CD14-positive monocyte (primary cell): ENCODE data around the gene DAD1. TPM values are rescaled to one million over a fixed set of nuclear protein-coding genes. Genes with fewer than 3 reads are reported as not detected.

Source experiments
- DNase-seq, 3 donors: peaks; one replicate each; pipeline ENCODE4 v3.0.0-alpha.2; 2011 to 2022
- H2AFZ ChIP-seq: 2 replicates; pipeline ENCODE4 v1.6.0; 2012; ENCODE audit warnings: mild to moderate bottlenecking, low read depth, low read length, inconsistent platforms; ENCODE audit not compliant: insufficient read depth, poor library complexity, severe bottlenecking
- H3K27ac ChIP-seq, 2 donors: 1 replicate in 1 of 2; 2 replicates in 1 of 2; pipeline ENCODE4 v1.5.1; 2012 to 2013; ENCODE audit warnings: low read length in 2 of 2, control low read depth in 1 of 2, inconsistent platforms in 1 of 2, low read depth in 1 of 2, mild to moderate bottlenecking in 1 of 2
- H3K27me3 ChIP-seq, 2 donors: one replicate each; pipeline versions ENCODE4 v1.6.0 to v1.6.1; 2011 to 2013; ENCODE audit warnings: low read length in 2 of 2; ENCODE audit not compliant: control insufficient read depth in 2 of 2, insufficient read depth in 2 of 2
- H3K36me3 ChIP-seq, 2 donors: replicated peaks in 1 of 2; 1 replicate in 1 of 2; 2 replicates in 1 of 2; pipeline versions ENCODE4 v1.5.1 to v1.6.1; 2012 to 2013; ENCODE audit warnings: low read length in 2 of 2, control low read depth in 1 of 2, inconsistent platforms in 1 of 2, mild to moderate bottlenecking in 1 of 2; ENCODE audit not compliant: insufficient read depth in 2 of 2, control insufficient read depth in 1 of 2
- H3K4me1 ChIP-seq, 2 donors: 1 replicate in 1 of 2; 2 replicates in 1 of 2; pipeline versions ENCODE4 v1.5.1 to v1.6.1; 2012 to 2013; ENCODE audit warnings: low read length in 2 of 2, control low read depth in 1 of 2, inconsistent platforms in 1 of 2, mild to moderate bottlenecking in 1 of 2, moderate library complexity in 1 of 2; ENCODE audit not compliant: insufficient read depth in 2 of 2, control insufficient read depth in 1 of 2
- H3K4me2 ChIP-seq: replicated peaks from 2 replicates; pipeline ENCODE3; 2012; ENCODE audit warnings: low read length, moderate library complexity, mild to moderate bottlenecking; ENCODE audit not compliant: poor library complexity, severe bottlenecking; ENCODE audit errors: extremely low read depth
- H3K4me3 ChIP-seq, 3 experiments: fragments of 200-600 bp in 1 of 3; sonication (generic) in 1 of 3; replicated peaks in 1 of 3; 1 replicate in 2 of 3; 2 replicates in 1 of 3; pipeline ENCODE4 v1.5.1; 2011 to 2013; ENCODE audit warnings: low read length in 3 of 3, mild to moderate bottlenecking in 3 of 3, control low read depth in 2 of 3, low read depth in 2 of 3, inconsistent platforms in 1 of 3, moderate library complexity in 1 of 3
- H3K79me2 ChIP-seq: 2 replicates; pipeline ENCODE4 v1.6.0; 2012; ENCODE audit warnings: mild to moderate bottlenecking, control low read depth, inconsistent platforms, low read length, moderate library complexity; ENCODE audit not compliant: insufficient read depth
- H3K9ac ChIP-seq: 2 replicates; pipeline ENCODE4 v1.6.0; 2017; ENCODE audit warnings: low read length, mild to moderate bottlenecking; ENCODE audit not compliant: insufficient read depth, poor library complexity, severe bottlenecking
- H3K9me3 ChIP-seq, 2 donors: replicated peaks in 1 of 2; 1 replicate in 1 of 2; 2 replicates in 1 of 2; pipeline versions ENCODE4 v1.5.1 to v1.6.1; 2012 to 2013; ENCODE audit warnings: low read length in 2 of 2, control low read depth in 1 of 2; ENCODE audit not compliant: control insufficient read depth in 1 of 2, insufficient read depth in 1 of 2
- H4K20me1 ChIP-seq: 2 replicates; pipeline ENCODE4 v1.6.0; 2012; ENCODE audit warnings: mild to moderate bottlenecking, low read length, control low read depth, moderate library complexity; ENCODE audit not compliant: insufficient read depth
- H3K27ac Mint-ChIP-seq, 7 donors: one replicate each; pipeline ENCODE4 v1.8.0; 2020; ENCODE audit warnings: mild to moderate bottlenecking in 7 of 7, mixed read lengths in 7 of 7, moderate library complexity in 6 of 7, inconsistent platforms in 2 of 7
- H3K27me3 Mint-ChIP-seq, 3 donors: one replicate each; pipeline ENCODE4 v1.8.0; 2021 to 2022; ENCODE audit warnings: low read depth in 3 of 3, mild to moderate bottlenecking in 3 of 3, mixed read lengths in 3 of 3, moderate library complexity in 3 of 3, inconsistent platforms in 1 of 3
- H3K36me3 Mint-ChIP-seq, 2 donors: one replicate each; pipeline ENCODE4 v1.8.0; 2020; ENCODE audit warnings: mixed read lengths in 2 of 2, inconsistent platforms in 1 of 2, mild to moderate bottlenecking in 1 of 2
- H3K4me1 Mint-ChIP-seq: one replicate; pipeline ENCODE4 v1.8.0; 2020; ENCODE audit warnings: mild to moderate bottlenecking, mixed read lengths
- H3K4me3 Mint-ChIP-seq, 2 donors: one replicate each; pipeline ENCODE4 v1.8.0; 2020; ENCODE audit warnings: mild to moderate bottlenecking in 2 of 2, mixed read lengths in 2 of 2, moderate library complexity in 1 of 2
- H3K9me3 Mint-ChIP-seq, 7 donors: one replicate each; pipeline ENCODE4 v1.8.0; 2020 to 2022; ENCODE audit warnings: mixed read lengths in 7 of 7, mild to moderate bottlenecking in 6 of 7, moderate library complexity in 6 of 7, inconsistent platforms in 2 of 7
- CTCF ChIP-seq: fragments of 200-600 bp; IDR thresholded peaks from one replicate; pipeline ENCODE4 v1.8.0; 2022; ENCODE audit warnings: antibody characterized with exemption, mild to moderate bottlenecking
- WGBS: methylation state at CpG from one replicate; pipeline ENCODE4 v1.1.5; 2013; ENCODE audit warnings: missing lambda C conversion rate; ENCODE audit not compliant: insufficient coverage; 5-methylcytosine and 5-hydroxymethylcytosine counted together
- intact Hi-C, 2 donors: fragments of 100-400 bp; cut with micrococcal nuclease; formaldehyde crosslinking; loops; one replicate each; pipeline versions ENCODE4 v1.15.0 to v1.15.1; 2023
- polyA plus RNA-seq, 3 donors: library from polyadenylated mRNA; depleted of rRNA in 1 of 3; unstranded in 2 of 3; stranded (reverse) in 1 of 3; fragments of 300-500 nt in 2 of 3; fragments of >200 nt in 1 of 3; fragmentation: Illumina TruSeq in 2 of 3; gene quantifications; 1 replicate in 2 of 3; 2 replicates in 1 of 3; pipeline ENCODE4 v1.2.3, GENCODE V29; 2012 to 2021

Gene DAD1
- polyA plus RNA-seq, 3 donors, result 126 to 444 (median 440) TPM

- Mint-ChIP-seq H3K9me3 (no peaks in the 10 kb centered on the region), H3K36me3 (no peaks in the 10 kb centered on the region), H3K4me3 (no peak overlapping the region), H3K27me3 (peaks cover 0 to 2% (median 0%) of the 10 kb centered on the region in 3 donors), H3K27ac (no peak overlapping the region), H3K4me1 (no peaks in the 10 kb centered on the region)
- Histone ChIP-seq H3K27me3 (no peaks in the 10 kb centered on the region), H3K4me2 (no peak overlapping the region), H3K79me2 (no peaks in the 10 kb centered on the region), H3K9me3 (no peaks in the 10 kb centered on the region), H3K27ac (no peak overlapping the region), H2AFZ (no peak overlapping the region), H3K36me3 (no peaks in the 10 kb centered on the region), H3K9ac (no peak overlapping the region), H3K4me3 (no peak overlapping the region), H4K20me1 (no peaks in the 10 kb centered on the region), H3K4me1 (no peaks in the 10 kb centered on the region)
- no CpG with 5 or more reads among the region's 1 CpG for WGBS
- no peak for TF ChIP-seq CTCF
- intact Hi-C loops, result no loop called here
- DNase-seq, result no peak
Observed at GRCh38 chr14:22526744-22527143, 62.3 kb downstream of the DAD1 start.

GRCh38 chr14:22526218-22526617, 62.8 kb downstream of the DAD1 start:
- H3K4me3 ChIP-seq, result no peak overlapping the region
- Mint-ChIP-seq H3K36me3 (no peaks in the 10 kb centered on the region), H3K4me3 (no peak overlapping the region), H3K27ac (no peak overlapping the region), H3K27me3 (no peaks in the 10 kb centered on the region), H3K9me3 (no peaks in the 10 kb centered on the region), H3K4me1 (no peaks in the 10 kb centered on the region)
- no peaks in the 10 kb centered on the region for H4K20me1 ChIP-seq
- DNase-seq, result no peak
- 100% methylated on average over 3 of the region's 5 CpGs for WGBS
- H3K9me3 ChIP-seq, result no peaks in the 10 kb centered on the region
- H3K4me1 ChIP-seq, result no peaks in the 10 kb centered on the region
- no peak overlapping the region for H2AFZ ChIP-seq
- H3K27ac ChIP-seq, result no peak overlapping the region
- H3K79me2 ChIP-seq, result no peaks in the 10 kb centered on the region
- no peak for TF ChIP-seq CTCF
- intact Hi-C loops, result no loop called here
- no peaks in the 10 kb centered on the region for H3K36me3 ChIP-seq
- H3K27me3 ChIP-seq, result no peaks in the 10 kb centered on the region
- no peak overlapping the region for H3K4me2 ChIP-seq
- H3K9ac ChIP-seq, result no peak overlapping the region
